Astrocyte of the cerebellum (primary cell): ENCODE data around the gene TATDN3.
"Not testable (repeated sequence)": the region's sequence is repeated elsewhere in the genome, so short reads cannot be mapped to it uniquely, and the experiment has no call there.

Source experiments
- DNase-seq: peaks from one replicate; pipeline ENCODE4 v3.0.0-alpha.2; 2011; ENCODE audit warnings: low read depth
- H3K4me3 ChIP-seq: 2 replicates; pipeline ENCODE4 v1.5.1; 2011; ENCODE audit warnings: mild to moderate bottlenecking, low read depth, low read length, moderate library complexity
- CTCF ChIP-seq: IDR thresholded peaks from 2 replicates; pipeline ENCODE4 v1.5.1; 2012; ENCODE audit warnings: low read length, low read depth, moderate library complexity, mild to moderate bottlenecking; ENCODE audit errors: missing control alignments
- in situ Hi-C: cut with HindIII; loops from 2 replicates; pipeline ENCODE4 v1.10.0; 2017; ENCODE audit warnings: low sequenced_read_pairs

Gene TATDN3

GRCh38 chr1:212838145-212838544, 46.5 kb downstream of the TATDN3 start:
- H3K4me3 ChIP-seq: no peak overlapping the region
- in situ Hi-C loops: no loop called here
- TF ChIP-seq CTCF: no peak
- no peak for DNase-seq

GRCh38 chr1:212844521-212844920, 52.8 kb downstream of the TATDN3 start:
- in situ Hi-C loops, DNase-seq, H3K4me3 ChIP-seq: not testable (repeated sequence)

GRCh38 chr1:212847549-212847948, 55.9 kb downstream of the TATDN3 start, which contains the start of gene SPATA45:
SPATA45 (minus strand) TSS chr1:212847649; CDS start chr1:212836149, 11,500 bp downstream.
- H3K4me3 ChIP-seq: no peak within 1 kb of the TSS
- in situ Hi-C loops: no loop called here
- DNase-seq: no peak
- no peak for TF ChIP-seq CTCF

GRCh38 chr1:212852105-212852688, 60.5 kb downstream of the TATDN3 start:
- no peak for DNase-seq
- H3K4me3 ChIP-seq: no peak overlapping the region
- TF ChIP-seq CTCF: no peak
- in situ Hi-C loops: no loop called here

GRCh38 chr1:212853658-212854057, 62.0 kb downstream of the TATDN3 start:
- no peak for TF ChIP-seq CTCF
- in situ Hi-C loops: no loop called here
- H3K4me3 ChIP-seq: no peak overlapping the region
- no peak for DNase-seq

- H3K4me3 ChIP-seq: peak overlapping the region; percentile 80
- in situ Hi-C loops: no loop called here
- DNase-seq: no peak
- TF ChIP-seq CTCF: no peak
Observed at GRCh38 chr1:212856755-212857154, 65.1 kb downstream of the TATDN3 start.

GRCh38 chr1:212857992-212858460, 66.3 kb downstream of the TATDN3 start, which contains the start of gene FLVCR1:
FLVCR1 (plus strand) TSS chr1:212858275; CDS start chr1:212858453, 178 bp downstream.
- DNase-seq: peak; percentile 82
- peak within 1 kb of the TSS; percentile 80 for H3K4me3 ChIP-seq
- no peak for TF ChIP-seq CTCF
- in situ Hi-C loops: no loop called here
